Tibial nerve (tissue), 4 donors: ENCODE results near the gene HOXA3. TPM values are rescaled to one million over a fixed set of nuclear protein-coding genes. Genes with fewer than 3 reads are reported as not detected.

ENCODE experiments used
- DNase-seq, 2 donors: peaks; one replicate each; pipeline ENCODE4 v3.0.0-alpha.2; 2019; ENCODE audit warnings: low spot score in 2 of 2
- H3K27ac ChIP-seq, 4 donors: fragments of 200-600 bp; sonication (generic) in 3 of 4; one replicate each; pipeline ENCODE4 v1.5.1; 2017 to 2019; ENCODE audit warnings: mild to moderate bottlenecking in 1 of 4
- H3K27me3 ChIP-seq, 2 donors: fragments of 200-600 bp; sonication (generic) in 1 of 2; one replicate each; pipeline versions ENCODE4 v1.5.1 to v1.6.0; 2017 to 2019
- H3K36me3 ChIP-seq, 3 donors: fragments of 200-600 bp; sonication (generic); one replicate each; pipeline ENCODE4 v1.5.1; 2018 to 2019
- H3K4me1 ChIP-seq, 4 donors: fragments of 200-600 bp; sonication (generic) in 3 of 4; one replicate each; pipeline ENCODE4 v1.5.1; 2017 to 2019
- H3K4me3 ChIP-seq, 4 donors: fragments of 200-600 bp; sonication (generic) in 3 of 4; one replicate each; pipeline ENCODE4 v1.5.1; 2017 to 2019; ENCODE audit warnings: mild to moderate bottlenecking in 1 of 4, moderate library complexity in 1 of 4
- H3K9me3 ChIP-seq, 4 donors: fragments of 200-600 bp; sonication (generic) in 3 of 4; one replicate each; pipeline ENCODE4 v1.5.1; 2017 to 2019
- CTCF ChIP-seq, 5 experiments: fragments of 200-600 bp in 3 of 5; fragments of 450-650 bp in 2 of 5; sonication (generic) in 3 of 5; IDR thresholded peaks; one replicate each; pipeline ENCODE4 v1.5.1; 2016 to 2019; ENCODE audit warnings: antibody characterized with exemption in 5 of 5, mild to moderate bottlenecking in 3 of 5, moderate library complexity in 2 of 5
- EP300 ChIP-seq, 2 donors: sonication (generic); formaldehyde crosslinking; IDR thresholded peaks; one replicate each; pipeline ENCODE4 v1.6.1; 2017; ENCODE audit warnings: antibody characterized with exemption in 2 of 2, mild to moderate bottlenecking in 1 of 2
- POLR2A ChIP-seq, 2 donors: fragments of 450-650 bp; IDR thresholded peaks; one replicate each; pipeline ENCODE4 v1.6.1; 2017; ENCODE audit warnings: antibody characterized with exemption in 2 of 2, mild to moderate bottlenecking in 2 of 2, moderate library complexity in 2 of 2
- WGBS, 2 donors: methylation state at CpG; one replicate each; pipeline ENCODE4 v1.1.5; 2018; 5-methylcytosine and 5-hydroxymethylcytosine counted together
- total RNA-seq, 4 donors: library from RNA; depleted of rRNA; stranded (reverse); fragments of >200 nt; gene quantifications; one replicate each; pipeline ENCODE4 v1.1.0, GENCODE V29; 2016

Gene HOXA3
- total RNA-seq, 4 donors from 2014 or later, result 7.0 to 18.8 (median 8.7) TPM

- TF ChIP-seq EP300 (IDR thresholded peaks at IDR 0.05) (no peak), CTCF (IDR thresholded peaks at IDR 0.05) (peak in 1 of 5 experiments; percentile 7)
- H3K27me3 ChIP-seq, result peaks cover 0 to 98% of the 10 kb centered on the region in 2 donors
- DNase-seq, result peak in 1 of 2 donors; percentile 22
- peak overlapping the region; percentile 62 to 81 (median 76) for H3K27ac ChIP-seq
- H3K4me3 ChIP-seq, result peak overlapping the region; percentile 30 to 61 (median 45)
- no peaks in the 10 kb centered on the region for H3K9me3 ChIP-seq
- WGBS, 2 donors, result 3 to 4% methylated on average over 19 to 48 of the region's 72 CpGs
- H3K36me3 ChIP-seq, result no peaks in the 10 kb centered on the region
- H3K4me1 ChIP-seq, result peaks cover 0 to 67% (median 44%) of the 10 kb centered on the region in 4 donors
Measured at GRCh38 chr7:27184337-27185012, 32.1 kb upstream of the HOXA3 start.

GRCh38 chr7:27183682-27184336 lies 31.4 kb upstream of the HOXA3 start:
- Histone ChIP-seq H3K4me3 (peak overlapping the region; percentile 30 to 61 (median 45)), H3K36me3 (no peaks in the 10 kb centered on the region), H3K27me3 (peaks cover 0 to 98% of the 10 kb centered on the region in 2 donors), H3K27ac (peak overlapping the region in 3 of 4 donors; percentile 73 to 81 (median 78)), H3K4me1 (peaks cover 0 to 64% (median 38%) of the 10 kb centered on the region in 4 donors), H3K9me3 (no peaks in the 10 kb centered on the region)
- peak in 1 of 2 donors; percentile 15 for DNase-seq
- no peak for TF ChIP-seq POLR2A (IDR thresholded peaks at IDR 0.05)
- peak in 1 of 2 donors; percentile 41 for TF ChIP-seq EP300 (IDR thresholded peaks at IDR 0.05)
- no peak for TF ChIP-seq CTCF (IDR thresholded peaks at IDR 0.05)
- WGBS, 2 donors, result 2 to 3% methylated on average over 29 to 30 of the region's 30 CpGs

- TF ChIP-seq CTCF (IDR thresholded peaks at IDR 0.05) (no peak), EP300 (IDR thresholded peaks at IDR 0.05) (no peak), POLR2A (IDR thresholded peaks at IDR 0.05) (no peak)
- Histone ChIP-seq H3K4me1 (peaks cover 0 to 56% (median 30%) of the 10 kb centered on the region in 4 donors), H3K27me3 (peaks cover 0 to 98% of the 10 kb centered on the region in 2 donors), H3K27ac (peak overlapping the region in 2 of 4 donors; percentile 78 to 81), H3K36me3 (no peaks in the 10 kb centered on the region), H3K4me3 (peak overlapping the region; percentile 30 to 61 (median 45)), H3K9me3 (no peaks in the 10 kb centered on the region)
- 10 to 25% methylated on average over 26 to 39 of the region's 39 CpGs for WGBS, 2 donors
- DNase-seq, result peak in 1 of 2 donors; percentile 13
Measured at GRCh38 chr7:27182861-27183681, 30.7 kb upstream of the HOXA3 start.

GRCh38 chr7:27182285-27182841 lies 30.0 kb upstream of the HOXA3 start:
- no peak for TF ChIP-seq POLR2A (IDR thresholded peaks at IDR 0.05)
- TF ChIP-seq CTCF (IDR thresholded peaks at IDR 0.05), result no peak
- TF ChIP-seq EP300 (IDR thresholded peaks at IDR 0.05), result no peak
- Histone ChIP-seq H3K4me1 (peaks cover 0 to 49% (median 24%) of the 10 kb centered on the region in 4 donors), H3K4me3 (peak overlapping the region in 1 of 4 donors; percentile 61), H3K27me3 (peaks cover 0 to 98% of the 10 kb centered on the region in 2 donors), H3K27ac (peak overlapping the region in 1 of 4 donors; percentile 81), H3K36me3 (no peaks in the 10 kb centered on the region), H3K9me3 (no peaks in the 10 kb centered on the region)
- 51 to 72% methylated on average over 3 to 4 of the region's 4 CpGs for whole genome bisulfite sequencing, 2 donors
- no peak for DNase-seq
